Hepatocyte (in vitro differentiated cells): ENCODE results near the gene TNFSF9. TPM values are rescaled to one million over a fixed set of nuclear protein-coding genes. Genes with fewer than 3 reads are reported as not detected.

ENCODE experiments used
- DNase-seq: peaks from one replicate; pipeline ENCODE4 v3.0.0-alpha.2; 2016; ENCODE audit warnings: low spot score
- H2AFZ ChIP-seq: fragments of 200-600 bp; sonication (generic); 2 replicates; pipeline ENCODE4 v1.6.0; 2016; ENCODE audit warnings: antibody characterized with exemption, mild to moderate bottlenecking
- H3K27ac ChIP-seq: fragments of 200-600 bp; sonication (generic); 2 replicates; pipeline ENCODE4 v1.5.1; 2016; ENCODE audit warnings: mild to moderate bottlenecking
- H3K27me3 ChIP-seq: fragments of 200-600 bp; sonication (generic); 2 replicates; pipeline ENCODE4 v1.6.1; 2016
- H3K36me3 ChIP-seq: fragments of 200-600 bp; sonication (generic); replicated peaks from 2 replicates; pipeline ENCODE4 v1.5.1; 2016; ENCODE audit warnings: low read depth; ENCODE audit not compliant: insufficient read depth
- H3K4me1 ChIP-seq: fragments of 200-600 bp; sonication (generic); 2 replicates; pipeline ENCODE4 v1.5.1; 2016; ENCODE audit warnings: mild to moderate bottlenecking, moderate library complexity; ENCODE audit not compliant: insufficient read depth
- H3K4me2 ChIP-seq: fragments of 200-600 bp; sonication (generic); 2 replicates; pipeline ENCODE4 v1.6.0; 2016
- H3K4me3 ChIP-seq: fragments of 200-600 bp; sonication (generic); 2 replicates; pipeline ENCODE4 v1.5.1; 2016; ENCODE audit warnings: mild to moderate bottlenecking
- H3K79me2 ChIP-seq: fragments of 200-600 bp; sonication (generic); 2 replicates; pipeline ENCODE4 v1.6.0; 2017; ENCODE audit warnings: mild to moderate bottlenecking
- H3K9me2 ChIP-seq: fragments of 200-600 bp; sonication (generic); replicated peaks from 2 replicates; pipeline ENCODE4 v1.6.0; 2017; ENCODE audit warnings: mild to moderate bottlenecking; ENCODE audit not compliant: insufficient read depth
- H3K9me3 ChIP-seq: fragments of 200-600 bp; sonication (generic); 2 replicates; pipeline ENCODE4 v1.5.1; 2016; ENCODE audit warnings: low read depth, mild to moderate bottlenecking
- H4K20me1 ChIP-seq: fragments of 200-600 bp; sonication (generic); 2 replicates; pipeline ENCODE4 v1.6.0; 2016; ENCODE audit warnings: mild to moderate bottlenecking; ENCODE audit not compliant: insufficient read depth, poor library complexity, severe bottlenecking
- CTCF ChIP-seq: fragments of 200-600 bp; sonication (generic); IDR thresholded peaks from 2 replicates; pipeline ENCODE4 v1.5.1; 2016; ENCODE audit warnings: antibody characterized with exemption, mild to moderate bottlenecking; ENCODE audit not compliant: poor library complexity
- EZH2 ChIP-seq: fragments of 200-600 bp; sonication (generic); IDR thresholded peaks from 2 replicates; pipeline ENCODE4 v1.6.1; 2016; ENCODE audit warnings: antibody characterized with exemption, mild to moderate bottlenecking, borderline replicate concordance
- EZH2phosphoT487 ChIP-seq: fragments of 200-600 bp; sonication (generic); IDR thresholded peaks from one replicate; pipeline ENCODE4 v1.6.1; 2018; ENCODE audit warnings: antibody characterized with exemption, mild to moderate bottlenecking, low read depth, moderate library complexity; ENCODE audit not compliant: unreplicated experiment, severe bottlenecking
- WGBS: methylation state at CpG from one replicate; pipeline ENCODE4 v1.1.6; 2016; ENCODE audit warnings: low lambda C conversion rate; ENCODE audit errors: missing lambda C conversion rate; 5-methylcytosine and 5-hydroxymethylcytosine counted together
- polyA plus RNA-seq: library from polyadenylated mRNA; unstranded; fragments of >200 nt; fragmentation: Nextera tagmentation; extraction: Ambion mirVana; gene quantifications from 2 replicates; pipeline ENCODE4 v1.2.1, GENCODE V29; 2016
- total RNA-seq: library from RNA; depleted of rRNA; stranded (reverse); fragments of >200 nt; gene quantifications from 2 replicates; pipeline ENCODE4 v1.2.3, GENCODE V29; 2014

The TNFSF9 gene
- total and polyA plus RNA-seq, 2 experiments from 2014 or later: 2.6 to 3.8 TPM

- no peaks in the 10 kb centered on the region for H4K20me1 ChIP-seq
- H3K27me3 ChIP-seq: peaks cover 28% of the 10 kb centered on the region
- H2AFZ ChIP-seq: no peak overlapping the region
- no peak for DNase-seq
- no peak overlapping the region for H3K27ac ChIP-seq
- no peak overlapping the region for H3K4me3 ChIP-seq
- no peaks in the 10 kb centered on the region for H3K9me2 ChIP-seq
- H3K79me2 ChIP-seq: no peaks in the 10 kb centered on the region
- TF ChIP-seq EZH2phosphoT487 (no peak), EZH2 (no peak), CTCF (no peak)
- peaks cover 6% of the 10 kb centered on the region for H3K4me1 ChIP-seq
- H3K4me2 ChIP-seq: no peak overlapping the region
- no peaks in the 10 kb centered on the region for H3K9me3 ChIP-seq
- 31% methylated on average over 5 of the region's 5 CpGs for WGBS
- no peaks in the 10 kb centered on the region for H3K36me3 ChIP-seq
Measured at GRCh38 chr19:6531956-6532243, 1.1 kb downstream of the TNFSF9 start.

GRCh38 chr19:6532244-6532999 lies 1.6 kb downstream of the TNFSF9 start:
- Histone ChIP-seq H3K27ac (no peak overlapping the region), H3K4me2 (peak overlapping the region; percentile 20)

GRCh38 chr19:6533000-6533328 lies 2.1 kb downstream of the TNFSF9 start:
- H3K36me3 ChIP-seq: no peaks in the 10 kb centered on the region
- H3K4me2 ChIP-seq: no peak overlapping the region
- no peak overlapping the region for H2AFZ ChIP-seq
- H3K27ac ChIP-seq: no peak overlapping the region
- peaks cover 28% of the 10 kb centered on the region for H3K27me3 ChIP-seq
- no peaks in the 10 kb centered on the region for H4K20me1 ChIP-seq
- H3K4me1 ChIP-seq: peaks cover 6% of the 10 kb centered on the region
- no peak for DNase-seq
- H3K4me3 ChIP-seq: no peak overlapping the region
- no peaks in the 10 kb centered on the region for H3K9me2 ChIP-seq
- H3K79me2 ChIP-seq: no peaks in the 10 kb centered on the region
- 17% methylated on average over 2 of the region's 3 CpGs for WGBS
- H3K9me3 ChIP-seq: no peaks in the 10 kb centered on the region
- TF ChIP-seq EZH2phosphoT487: no peak
- TF ChIP-seq CTCF: no peak
- no peak for TF ChIP-seq EZH2

More at GRCh38 chr19:6532244-6532999, 1.6 kb downstream of the TNFSF9 start:
- Histone ChIP-seq H3K79me2 (no peaks in the 10 kb centered on the region), H3K4me1 (peaks cover 6% of the 10 kb centered on the region), H3K36me3 (no peaks in the 10 kb centered on the region), H3K9me2 (no peaks in the 10 kb centered on the region), H3K9me3 (no peaks in the 10 kb centered on the region), H2AFZ (no peak overlapping the region), H4K20me1 (no peaks in the 10 kb centered on the region), H3K4me3 (no peak overlapping the region), H3K27me3 (peaks cover 28% of the 10 kb centered on the region)
- 24% methylated on average over 26 of the region's 31 CpGs for WGBS
- no peak for DNase-seq
- TF ChIP-seq EZH2 (peak; percentile 68), CTCF (no peak)
